ENCODE data around the gene ASPHD2.

Gene ASPHD2

GRCh38 chr22:26463101-26463661 is 34.1 kb downstream of the ASPHD2 start:
- no peak overlapping the region for H3K4me3 ChIP-seq (ENCODE audit: low read depth, low read length)
- TF ChIP-seq, protein P1, sequence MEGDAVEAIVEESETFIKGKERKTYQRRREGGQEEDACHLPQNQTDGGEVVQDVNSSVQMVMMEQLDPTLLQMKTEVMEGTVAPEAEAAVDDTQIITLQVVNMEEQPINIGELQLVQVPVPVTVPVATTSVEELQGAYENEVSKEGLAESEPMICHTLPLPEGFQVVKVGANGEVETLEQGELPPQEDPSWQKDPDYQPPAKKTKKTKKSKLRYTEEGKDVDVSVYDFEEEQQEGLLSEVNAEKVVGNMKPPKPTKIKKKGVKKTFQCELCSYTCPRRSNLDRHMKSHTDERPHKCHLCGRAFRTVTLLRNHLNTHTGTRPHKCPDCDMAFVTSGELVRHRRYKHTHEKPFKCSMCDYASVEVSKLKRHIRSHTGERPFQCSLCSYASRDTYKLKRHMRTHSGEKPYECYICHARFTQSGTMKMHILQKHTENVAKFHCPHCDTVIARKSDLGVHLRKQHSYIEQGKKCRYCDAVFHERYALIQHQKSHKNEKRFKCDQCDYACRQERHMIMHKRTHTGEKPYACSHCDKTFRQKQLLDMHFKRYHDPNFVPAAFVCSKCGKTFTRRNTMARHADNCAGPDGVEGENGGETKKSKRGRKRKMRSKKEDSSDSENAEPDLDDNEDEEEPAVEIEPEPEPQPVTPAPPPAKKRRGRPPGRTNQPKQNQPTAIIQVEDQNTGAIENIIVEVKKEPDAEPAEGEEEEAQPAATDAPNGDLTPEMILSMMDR (IDR thresholded peaks at IDR 0.05; ENCODE audit: borderline replicate concordance, insufficient read depth, low read depth, low read length), result no peak

DNA sequence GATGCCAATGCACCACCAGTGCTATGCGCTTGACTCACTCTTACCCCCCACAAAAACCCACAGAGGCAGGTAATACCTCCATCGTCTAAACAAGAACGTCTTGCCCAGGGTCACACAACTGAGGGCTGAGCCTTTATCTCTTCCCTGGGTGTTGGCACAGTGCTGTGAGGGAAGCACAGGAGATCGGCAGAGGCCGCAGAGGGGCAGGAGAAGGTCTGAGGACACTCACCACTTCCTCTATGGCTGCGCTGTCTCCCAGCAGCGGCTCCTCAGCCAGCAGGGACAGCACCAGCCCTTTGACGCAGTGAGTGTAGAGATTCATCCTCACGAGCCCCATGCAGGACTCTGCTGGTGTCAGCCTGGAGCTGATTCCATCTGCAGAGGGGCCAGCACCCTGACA is 34.6 kb downstream of the ASPHD2 start:
- no peak overlapping the region for H3K4me3 ChIP-seq (ENCODE audit: low read depth, low read length)
- TF ChIP-seq, protein P1 (IDR thresholded peaks at IDR 0.05; ENCODE audit: borderline replicate concordance, insufficient read depth, low read depth, low read length), result no peak

GRCh38 chr22:26464312-26464711 is 35.3 kb downstream of the ASPHD2 start:
- TF ChIP-seq, protein P1 (IDR thresholded peaks at IDR 0.05; ENCODE audit: borderline replicate concordance, insufficient read depth, low read depth, low read length), result no peak
- H3K4me3 ChIP-seq (ENCODE audit: low read depth, low read length), result no peak overlapping the region

DNA sequence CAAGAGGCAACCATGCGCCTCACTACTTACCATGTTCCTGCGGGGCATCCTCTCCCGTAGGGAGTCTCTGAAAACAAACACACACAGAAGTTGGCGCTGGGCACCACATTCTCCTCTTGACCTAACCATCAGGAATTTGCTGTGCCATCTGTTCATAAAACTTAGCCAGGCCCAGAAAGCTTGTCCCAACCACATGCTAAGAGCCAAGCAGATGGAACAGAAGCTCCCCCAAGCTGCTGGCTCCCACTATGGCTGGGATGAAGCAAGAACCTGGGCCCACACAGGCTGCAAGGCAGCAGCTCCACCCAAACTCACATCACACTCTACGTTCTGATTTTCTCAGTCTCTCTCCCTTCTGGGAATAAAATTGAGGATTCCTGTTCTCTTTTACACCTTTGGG is 37.1 kb downstream of the ASPHD2 start:
- TF ChIP-seq, protein P1 (IDR thresholded peaks at IDR 0.05; ENCODE audit: borderline replicate concordance, insufficient read depth, low read depth, low read length), result no peak
- H3K4me3 ChIP-seq (ENCODE audit: low read depth, low read length), result no peak overlapping the region

DNA sequence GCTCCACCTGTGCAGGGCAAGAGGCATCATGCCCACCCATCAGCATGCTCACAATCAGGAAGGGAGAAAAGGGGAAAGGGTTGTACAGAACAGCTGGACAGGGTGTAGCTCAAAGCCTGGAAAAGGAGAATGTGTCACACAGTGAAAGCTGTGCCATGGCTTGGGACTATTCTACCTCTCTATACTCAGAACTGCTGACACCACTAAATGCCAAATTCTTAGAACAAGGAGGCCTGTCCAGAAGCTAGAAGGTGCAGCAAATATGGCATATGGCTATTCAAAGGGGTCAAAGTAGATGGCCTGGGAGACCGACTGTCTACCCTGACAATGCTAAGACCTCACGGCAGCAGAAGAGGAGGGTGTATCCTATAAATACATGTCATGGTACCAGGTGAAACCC is 41.7 kb downstream of the ASPHD2 start:
- TF ChIP-seq, protein P1 (IDR thresholded peaks at IDR 0.05; ENCODE audit: borderline replicate concordance, insufficient read depth, low read depth, low read length), result no peak
- H3K4me3 ChIP-seq (ENCODE audit: low read depth, low read length), result no peak overlapping the region

GRCh38 chr22:26471522-26471921 is 42.5 kb downstream of the ASPHD2 start:
- TF ChIP-seq, protein P1 (IDR thresholded peaks at IDR 0.05; ENCODE audit: borderline replicate concordance, insufficient read depth, low read depth, low read length), result no peak
- no peak overlapping the region for H3K4me3 ChIP-seq (ENCODE audit: low read depth, low read length)

DNA sequence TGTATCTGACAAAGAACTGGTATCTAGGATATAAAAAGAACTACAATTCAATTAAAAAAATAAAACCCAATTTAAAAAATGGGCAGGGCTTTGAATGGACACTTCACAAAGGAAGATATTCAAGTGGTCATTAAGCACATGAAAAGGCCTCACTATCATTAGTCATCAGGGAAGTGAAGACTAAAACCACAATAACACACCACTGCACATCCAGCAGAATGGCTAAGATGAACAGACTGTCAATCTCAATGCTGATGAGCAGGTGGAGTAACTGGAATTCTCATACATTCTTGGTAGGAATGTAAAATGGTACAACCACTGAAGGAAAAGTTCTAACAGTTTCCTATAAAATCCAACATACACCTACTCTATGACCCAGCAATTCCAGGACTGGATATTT is 45.6 kb downstream of the ASPHD2 start:
- H3K4me3 ChIP-seq (ENCODE audit: low read depth, low read length), result no peak overlapping the region
- TF ChIP-seq, protein P1 (IDR thresholded peaks at IDR 0.05; ENCODE audit: borderline replicate concordance, insufficient read depth, low read depth, low read length), result no peak
